Tibial nerve (tissue), 3 donors: Measurements from ENCODE around the gene NOX3.

Experiments used
- POLR2A ChIP-seq, 2 donors: fragments of 450-650 bp; IDR thresholded peaks; one replicate each; pipeline ENCODE4 v1.6.1; 2017; ENCODE audit warnings: antibody characterized with exemption in 2 of 2, mild to moderate bottlenecking in 2 of 2, moderate library complexity in 2 of 2
- TF ChIP-seq, protein P1 (sequence below), 5 experiments: fragments of 200-600 bp in 3 of 5; fragments of 450-650 bp in 2 of 5; sonication (generic) in 3 of 5; IDR thresholded peaks; one replicate each; pipeline ENCODE4 v1.5.1; 2016 to 2019; ENCODE audit warnings: antibody characterized with exemption in 5 of 5, mild to moderate bottlenecking in 3 of 5, moderate library complexity in 2 of 5

GRCh38 chr6:155377061-155377460, 78.6 kb downstream of the NOX3 start:
- no peak for TF ChIP-seq POLR2A (IDR thresholded peaks at IDR 0.05)
- TF ChIP-seq, protein P1, sequence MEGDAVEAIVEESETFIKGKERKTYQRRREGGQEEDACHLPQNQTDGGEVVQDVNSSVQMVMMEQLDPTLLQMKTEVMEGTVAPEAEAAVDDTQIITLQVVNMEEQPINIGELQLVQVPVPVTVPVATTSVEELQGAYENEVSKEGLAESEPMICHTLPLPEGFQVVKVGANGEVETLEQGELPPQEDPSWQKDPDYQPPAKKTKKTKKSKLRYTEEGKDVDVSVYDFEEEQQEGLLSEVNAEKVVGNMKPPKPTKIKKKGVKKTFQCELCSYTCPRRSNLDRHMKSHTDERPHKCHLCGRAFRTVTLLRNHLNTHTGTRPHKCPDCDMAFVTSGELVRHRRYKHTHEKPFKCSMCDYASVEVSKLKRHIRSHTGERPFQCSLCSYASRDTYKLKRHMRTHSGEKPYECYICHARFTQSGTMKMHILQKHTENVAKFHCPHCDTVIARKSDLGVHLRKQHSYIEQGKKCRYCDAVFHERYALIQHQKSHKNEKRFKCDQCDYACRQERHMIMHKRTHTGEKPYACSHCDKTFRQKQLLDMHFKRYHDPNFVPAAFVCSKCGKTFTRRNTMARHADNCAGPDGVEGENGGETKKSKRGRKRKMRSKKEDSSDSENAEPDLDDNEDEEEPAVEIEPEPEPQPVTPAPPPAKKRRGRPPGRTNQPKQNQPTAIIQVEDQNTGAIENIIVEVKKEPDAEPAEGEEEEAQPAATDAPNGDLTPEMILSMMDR (IDR thresholded peaks at IDR 0.05) = no peak
